Measurements from ENCODE around the gene NRG4. TPM values are rescaled to one million over a fixed set of nuclear protein-coding genes. Genes with fewer than 3 reads are reported as not detected.
"Not testable (repeated sequence)": the region's sequence is repeated elsewhere in the genome, so short reads cannot be mapped to it uniquely, and the experiment has no call there.

Gene NRG4, protein sequence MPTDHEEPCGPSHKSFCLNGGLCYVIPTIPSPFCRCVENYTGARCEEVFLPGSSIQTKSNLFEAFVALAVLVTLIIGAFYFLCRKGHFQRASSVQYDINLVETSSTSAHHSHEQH
- total RNA-seq (2014; rRNA removed; shearing (Covaris generic)) = not detected in 2 replicates
- not detected in 2 replicates for polyA plus RNA-seq (2015; cell fraction: cytosol; rRNA removed)
- 0.05 and 0.14 TPM in 2 replicates for polyA plus RNA-seq (2015; cell fraction: nucleus; rRNA removed)

- peak; percentile 0 for DNase-seq (ENCODE audit: low read depth)
Measured at GRCh38 chr15:76011627-76012551, at the start of gene NRG4. Gene NRG4, minus strand, starts transcription at chr15:76012424. Its CDS starts 1,194 bp downstream, at chr15:76011230.

DNA sequence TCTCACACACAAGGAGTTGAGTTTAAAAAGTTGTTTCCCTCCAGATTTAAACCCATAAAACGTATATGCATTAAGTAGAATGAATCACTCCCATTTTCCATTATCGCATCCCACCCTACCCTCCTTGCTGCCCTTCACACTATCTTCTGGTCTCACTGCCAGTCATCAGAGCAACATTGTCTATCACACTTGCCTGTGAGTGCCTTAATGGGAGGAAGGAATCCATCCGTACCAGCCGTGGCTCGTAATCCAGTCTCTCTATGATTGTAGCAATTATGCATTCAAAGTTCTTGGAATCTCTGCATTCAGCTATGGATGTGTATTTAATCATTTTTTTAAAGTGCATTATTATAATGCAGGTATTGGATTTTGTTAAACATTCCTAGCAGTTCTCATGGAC, 49.5 kb upstream of the NRG4 start:
- no peak for DNase-seq (ENCODE audit: low read depth)

DNA sequence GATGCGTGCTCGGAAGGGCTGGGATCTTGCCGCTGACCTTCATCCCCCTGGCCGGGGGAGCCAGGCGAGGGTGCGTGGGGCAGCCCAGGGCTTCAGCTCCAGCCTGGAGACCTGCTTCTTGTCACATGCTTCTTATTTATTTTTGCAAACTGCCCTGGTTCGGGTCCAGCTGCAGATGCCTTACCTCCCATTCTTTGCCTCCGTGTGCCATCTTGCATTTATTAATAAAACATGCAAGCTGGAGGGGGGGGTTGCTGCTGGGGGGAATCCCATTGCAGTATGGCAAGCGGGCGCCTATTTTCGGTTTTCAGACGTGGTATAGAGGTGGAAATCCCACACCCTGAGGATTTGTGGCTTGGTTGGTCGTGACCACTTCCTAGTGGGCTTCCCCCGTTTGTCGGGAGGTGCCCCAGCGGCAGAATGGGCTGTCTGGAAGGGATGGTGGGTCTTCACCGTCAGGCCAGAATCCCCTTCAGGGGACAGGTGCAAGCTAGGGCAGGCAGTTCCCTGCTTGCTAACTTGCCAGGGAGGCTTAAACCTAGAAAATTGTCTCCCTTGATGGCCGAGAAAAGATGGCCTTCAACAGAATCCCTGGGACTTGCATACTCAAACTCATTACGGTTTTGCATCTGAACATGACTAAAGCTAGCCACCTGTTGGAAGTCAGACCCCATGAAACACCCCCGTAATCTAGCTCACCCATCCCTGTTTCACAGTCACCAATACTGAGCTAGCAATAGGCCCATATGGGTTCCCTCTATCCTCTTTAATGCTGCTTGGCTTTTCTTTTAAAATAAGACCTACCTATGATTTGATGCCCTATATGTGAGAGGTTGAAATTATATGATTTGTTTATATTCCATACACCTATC, 48.1 kb upstream of the NRG4 start:
- no peak for DNase-seq (ENCODE audit: low read depth)

DNA sequence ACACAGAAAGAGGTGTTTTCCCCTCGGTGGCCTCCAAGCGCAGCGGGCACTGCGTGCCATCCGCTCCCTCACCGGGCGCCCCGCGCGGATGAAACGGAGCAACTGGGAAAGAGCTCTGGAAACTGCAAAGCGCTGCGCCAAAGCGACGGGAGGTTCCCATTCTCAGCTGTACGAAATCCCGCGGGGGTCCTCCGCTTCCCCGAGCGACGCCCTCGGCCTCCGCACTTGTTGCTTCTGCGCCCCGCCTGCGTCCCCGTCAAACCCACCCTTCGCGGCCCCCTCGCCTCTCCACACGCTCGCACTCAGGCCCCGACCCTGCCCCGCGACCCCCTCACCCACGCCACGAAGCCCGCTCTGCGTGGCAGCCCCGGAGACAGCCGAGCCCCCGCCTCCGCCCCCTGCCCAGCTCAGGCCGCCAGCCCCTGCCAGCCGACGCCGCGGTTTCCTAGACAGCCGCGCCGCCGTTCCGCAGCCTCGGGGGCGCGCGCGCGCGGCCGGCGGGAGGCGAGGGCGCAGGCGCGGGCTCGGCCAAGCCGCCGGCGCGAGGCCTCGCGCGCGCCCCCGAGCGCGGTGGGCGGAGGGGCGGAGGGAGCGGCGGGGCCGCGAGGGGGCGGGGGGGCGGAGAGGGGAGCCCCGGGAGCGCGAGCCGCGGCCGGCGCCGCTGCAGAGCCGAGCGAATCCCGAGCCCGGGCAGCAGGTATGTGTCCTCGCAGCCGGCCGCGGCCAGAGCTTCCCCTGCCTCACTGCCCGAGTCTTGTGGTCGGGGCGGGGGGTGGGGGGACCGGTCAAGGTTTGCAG, 47.3 kb upstream of the NRG4 start, which contains the start of gene TMEM266:
Gene TMEM266 (plus strand): TSS at position 666 of the 798 bp plus-strand sequence. CDS start 74,279 bp downstream, outside the sequence.
- DNase-seq (ENCODE audit: low read depth) = no peak

DNA sequence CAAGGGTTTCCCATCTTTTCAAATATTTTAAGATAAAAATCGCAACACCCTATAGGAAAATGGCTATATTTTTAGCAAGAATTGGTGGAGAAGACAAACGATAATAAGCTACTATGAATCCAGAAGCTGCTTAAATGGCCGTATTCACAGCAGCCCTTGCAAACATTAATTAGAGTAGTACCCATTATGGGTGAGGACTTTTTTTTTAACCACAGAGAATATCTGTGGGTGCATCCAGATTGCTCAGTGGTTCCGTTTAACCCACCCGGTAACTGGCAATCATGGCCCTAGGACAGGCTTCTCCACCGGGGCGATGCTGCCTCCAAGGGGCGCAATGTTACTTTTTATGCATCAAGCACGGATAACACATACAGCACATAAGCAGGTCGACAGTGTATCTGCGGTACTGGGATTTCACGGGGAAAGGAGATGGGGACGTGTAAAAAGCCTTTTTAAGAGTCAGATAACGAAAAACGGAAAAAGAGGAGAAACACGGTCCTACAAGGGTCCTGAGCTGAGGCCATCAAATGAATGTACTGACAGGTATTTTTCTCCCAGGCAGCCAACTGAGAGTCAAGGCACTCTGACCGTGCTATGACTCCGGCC, 46.6 kb upstream of the NRG4 start:
- DNase-seq (ENCODE audit: low read depth) = no peak

GRCh38 chr15:76057332-76058000, 45.2 kb upstream of the NRG4 start:
- peak; percentile 12 for DNase-seq (ENCODE audit: low read depth)

- DNase-seq (ENCODE audit: low read depth) = no peak
Measured at GRCh38 chr15:76056931-76057330, 44.7 kb upstream of the NRG4 start.

DNA sequence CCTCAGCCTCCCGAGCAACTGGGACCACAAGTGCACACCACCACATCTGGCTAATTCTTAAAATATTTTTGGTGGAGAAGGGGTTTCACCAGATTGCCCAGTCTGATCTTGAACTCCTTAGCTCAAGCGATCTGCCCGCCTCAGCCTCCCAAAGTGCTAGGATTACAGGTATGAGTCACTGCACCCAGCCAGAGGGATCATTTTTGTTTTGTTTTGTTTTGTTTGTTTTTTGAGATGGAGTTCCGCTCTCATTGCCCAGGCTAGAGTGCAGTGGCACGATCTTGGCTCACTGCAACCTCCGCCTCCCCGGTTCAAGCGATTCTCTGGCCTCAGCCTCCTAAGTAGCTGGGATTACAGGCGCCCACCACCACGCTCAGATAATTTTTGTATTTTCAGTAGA, 42.0 kb upstream of the NRG4 start:
- not testable (repeated sequence) for DNase-seq (ENCODE audit: low read depth)

GRCh38 chr15:76038512-76038911, 26.3 kb upstream of the NRG4 start:
- no peak for DNase-seq (ENCODE audit: low read depth)

GRCh38 chr15:76035593-76035992, 23.4 kb upstream of the NRG4 start:
- DNase-seq (ENCODE audit: low read depth) = no peak

- DNase-seq (ENCODE audit: low read depth) = no peak
Measured at GRCh38 chr15:76034111-76034510, 21.9 kb upstream of the NRG4 start.

GRCh38 chr15:76033438-76033837, 21.2 kb upstream of the NRG4 start:
- no peak for DNase-seq (ENCODE audit: low read depth)

DNA sequence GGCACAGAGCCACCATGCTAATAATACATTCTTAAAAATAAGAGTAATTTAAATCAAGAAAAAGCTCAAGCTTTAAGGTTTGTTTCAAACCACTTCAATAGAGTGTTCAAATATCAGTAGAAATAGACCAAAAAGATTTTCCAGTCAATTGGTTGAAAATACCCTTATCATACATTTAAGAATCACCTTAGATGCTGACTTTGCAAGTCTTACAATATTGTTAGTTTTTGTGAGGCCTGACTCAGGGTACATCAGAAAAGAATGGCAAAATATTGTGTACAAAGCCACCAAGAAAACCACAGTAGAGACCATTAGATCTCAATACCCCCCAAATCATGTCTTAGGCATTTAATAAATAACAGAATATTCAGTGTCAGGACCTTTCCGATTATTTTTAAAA, 19.8 kb upstream of the NRG4 start:
- no peak for DNase-seq (ENCODE audit: low read depth)

DNA sequence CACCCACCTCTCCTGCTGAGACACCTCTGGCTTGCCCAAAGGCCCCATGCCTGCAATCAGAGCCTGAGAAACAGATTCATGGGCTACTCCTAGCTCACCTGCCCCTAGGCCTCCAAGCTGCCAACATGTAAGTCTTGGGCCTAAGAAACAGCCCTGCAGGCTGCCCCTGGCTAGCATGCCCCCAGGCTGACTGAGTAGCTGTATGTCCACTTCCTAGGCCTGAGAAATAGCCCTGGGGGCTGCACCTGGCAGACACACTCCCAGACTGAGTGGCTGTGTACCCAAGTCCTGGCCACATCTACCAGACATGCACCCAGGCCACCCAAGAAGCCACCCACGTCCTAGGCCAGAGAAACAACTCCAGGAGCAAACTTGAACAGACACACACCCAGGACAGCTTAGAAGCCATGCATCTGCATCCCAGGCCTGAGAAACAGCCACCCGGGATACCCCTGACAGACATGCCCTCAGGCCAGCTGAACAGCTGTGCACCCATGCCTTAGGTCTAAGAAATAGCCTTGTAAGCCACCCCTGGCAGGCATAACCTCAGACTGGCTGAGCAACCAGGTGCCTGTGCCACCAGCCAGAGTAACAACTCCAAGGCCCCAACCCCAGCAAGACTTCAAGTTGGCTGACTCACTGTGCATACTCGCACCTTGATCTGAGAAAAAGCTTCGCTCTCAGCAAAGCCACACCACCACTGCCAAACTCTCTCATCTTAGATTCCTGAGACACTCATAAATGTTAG, 12.0 kb upstream of the NRG4 start:
- no peak for DNase-seq (ENCODE audit: low read depth)

DNA sequence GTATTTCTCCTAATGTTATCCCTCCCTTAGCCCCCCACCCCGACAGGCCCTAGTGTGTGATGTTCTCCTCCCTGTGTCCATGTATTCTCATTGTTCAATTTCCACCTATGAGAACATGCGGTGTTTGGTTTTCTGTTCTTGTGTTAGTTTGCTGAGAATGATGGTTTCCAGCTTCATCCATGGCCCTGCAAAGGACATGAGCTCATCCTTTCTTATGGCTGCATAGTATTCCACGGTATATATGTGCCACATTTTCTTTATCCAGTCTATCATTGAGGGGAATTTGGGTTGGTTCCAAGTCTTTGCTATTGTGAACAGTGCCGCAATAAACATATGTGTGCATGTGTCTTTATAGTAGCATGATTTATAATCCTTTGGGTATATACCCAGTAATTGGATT, 1.2 kb upstream of the NRG4 start:
- DNase-seq (ENCODE audit: low read depth) = not testable (repeated sequence)

GRCh38 chr15:76010613-76011012, 1.6 kb downstream of the NRG4 start:
- DNase-seq (ENCODE audit: low read depth) = no peak

DNA sequence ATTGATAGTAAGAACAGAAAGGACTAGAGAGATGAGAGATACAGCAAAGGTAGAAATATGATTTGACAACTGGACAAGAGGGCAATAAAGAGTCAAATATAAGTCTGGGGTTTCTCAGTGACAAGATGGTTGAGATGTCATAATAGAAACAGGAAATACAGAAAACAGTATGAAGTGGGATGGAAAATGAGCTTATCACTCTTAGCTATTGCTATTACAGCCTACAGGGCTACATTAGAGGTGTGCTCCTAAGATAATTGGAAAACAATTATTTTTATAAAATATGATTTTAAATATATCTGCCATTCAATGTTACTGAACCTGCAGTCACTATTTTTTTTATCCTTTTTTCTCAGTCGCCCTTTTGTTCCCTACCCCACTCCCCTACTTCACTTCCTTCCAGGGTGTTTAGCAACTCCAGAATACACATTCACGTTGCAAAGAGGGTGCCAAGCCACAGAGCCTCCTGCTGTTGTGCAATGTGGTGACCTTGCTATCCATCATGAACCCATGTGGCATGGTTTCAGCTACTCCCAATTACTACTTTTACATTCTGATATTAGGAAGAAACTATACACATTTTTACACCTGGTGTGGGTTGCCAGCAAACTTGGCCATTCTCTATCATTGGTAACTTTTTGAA, 6.0 kb downstream of the NRG4 start:
- peak; percentile 13 for DNase-seq (ENCODE audit: low read depth)

DNA sequence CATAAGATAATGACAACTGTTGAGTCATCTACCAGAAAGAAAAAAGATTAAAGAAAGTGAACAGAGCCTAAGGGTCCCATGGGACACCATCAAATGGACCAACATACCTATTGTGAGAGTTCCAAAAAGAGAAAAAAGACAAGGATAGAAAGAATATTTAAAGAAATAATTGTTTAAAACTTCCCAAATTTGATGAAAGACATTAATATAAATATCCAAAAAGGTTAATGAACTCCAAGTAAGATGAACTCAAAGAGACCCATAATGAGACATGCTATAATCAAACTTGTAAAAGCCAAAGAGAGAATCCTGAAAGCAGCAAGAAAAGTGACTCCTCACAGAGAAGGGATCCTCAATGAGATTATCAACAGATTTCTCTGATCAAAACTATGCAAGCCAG, 8.9 kb downstream of the NRG4 start:
- no peak for DNase-seq (ENCODE audit: low read depth)

Data from HT1080 (cell line).